ENCODE data around the gene CBFA2T3. TPM values are rescaled to one million over a fixed set of nuclear protein-coding genes. Genes with fewer than 3 reads are reported as not detected.

CBFA2T3 gene
- polyA plus RNA-seq, 3 donors: 5.3 to 32.2 (median 6.2) TPM

DNA sequence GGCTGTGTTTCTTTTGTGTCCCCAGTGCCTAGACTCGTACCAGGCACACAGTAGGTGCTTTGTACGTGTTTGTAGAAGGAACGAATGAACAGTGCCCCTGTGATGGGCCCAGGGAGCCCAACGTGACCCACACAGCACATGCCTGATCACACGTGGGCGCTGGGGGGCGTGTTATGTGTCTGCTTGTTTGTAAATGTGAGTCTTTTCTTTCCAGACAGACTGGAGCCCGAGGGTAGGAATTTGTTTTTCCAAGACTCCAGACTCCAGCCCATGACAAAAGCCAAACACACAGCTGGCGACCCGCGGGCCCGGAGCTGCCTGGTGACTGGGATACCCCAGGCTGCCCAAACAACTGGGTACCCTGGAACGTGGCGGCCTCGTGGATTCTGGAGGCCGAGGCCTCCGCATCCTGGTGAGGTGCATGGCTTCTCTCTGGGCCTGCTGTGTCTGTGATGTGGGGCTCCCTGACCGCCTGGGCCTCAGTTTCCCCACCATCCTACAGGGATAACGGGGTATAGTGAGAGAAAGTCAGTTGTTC is 14.9 kb upstream of the CBFA2T3 start:
- TF ChIP-seq, protein P1, sequence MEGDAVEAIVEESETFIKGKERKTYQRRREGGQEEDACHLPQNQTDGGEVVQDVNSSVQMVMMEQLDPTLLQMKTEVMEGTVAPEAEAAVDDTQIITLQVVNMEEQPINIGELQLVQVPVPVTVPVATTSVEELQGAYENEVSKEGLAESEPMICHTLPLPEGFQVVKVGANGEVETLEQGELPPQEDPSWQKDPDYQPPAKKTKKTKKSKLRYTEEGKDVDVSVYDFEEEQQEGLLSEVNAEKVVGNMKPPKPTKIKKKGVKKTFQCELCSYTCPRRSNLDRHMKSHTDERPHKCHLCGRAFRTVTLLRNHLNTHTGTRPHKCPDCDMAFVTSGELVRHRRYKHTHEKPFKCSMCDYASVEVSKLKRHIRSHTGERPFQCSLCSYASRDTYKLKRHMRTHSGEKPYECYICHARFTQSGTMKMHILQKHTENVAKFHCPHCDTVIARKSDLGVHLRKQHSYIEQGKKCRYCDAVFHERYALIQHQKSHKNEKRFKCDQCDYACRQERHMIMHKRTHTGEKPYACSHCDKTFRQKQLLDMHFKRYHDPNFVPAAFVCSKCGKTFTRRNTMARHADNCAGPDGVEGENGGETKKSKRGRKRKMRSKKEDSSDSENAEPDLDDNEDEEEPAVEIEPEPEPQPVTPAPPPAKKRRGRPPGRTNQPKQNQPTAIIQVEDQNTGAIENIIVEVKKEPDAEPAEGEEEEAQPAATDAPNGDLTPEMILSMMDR (IDR thresholded peaks at IDR 0.05): no peak
- peaks cover 0 to 2% of the 10 kb centered on the region in 2 donors for H3K27me3 ChIP-seq (ENCODE audit: control insufficient read depth in 2 of 2, insufficient read depth in 2 of 2, low read length in 2 of 2)
- H3K36me3 Mint-ChIP-seq: no peaks in the 10 kb centered on the region
- H3K36me3 ChIP-seq (replicated peaks in 1 of 2; ENCODE audit: control insufficient read depth in 1 of 2, insufficient read depth in 2 of 2, low read length in 2 of 2): no peaks in the 10 kb centered on the region
- H3K4me1 ChIP-seq (ENCODE audit: control insufficient read depth in 1 of 2, insufficient read depth in 2 of 2, low read length in 2 of 2): peaks cover 25 to 35% of the 10 kb centered on the region in 2 donors
- no peak overlapping the region for H3K9ac ChIP-seq (ENCODE audit: insufficient read depth, low read length, poor library complexity, severe bottlenecking)
- H3K27ac Mint-ChIP-seq: no peak overlapping the region
- DNase-seq: no peak
- no peaks in the 10 kb centered on the region for H4K20me1 ChIP-seq (ENCODE audit: insufficient read depth, low read length)
- no peak overlapping the region for H3K4me3 ChIP-seq (replicated peaks in 1 of 3; ENCODE audit: low read depth in 2 of 3, low read length in 3 of 3)
- H3K27ac ChIP-seq (ENCODE audit: low read depth in 1 of 2, low read length in 2 of 2): no peak overlapping the region
- H3K9me3 ChIP-seq (replicated peaks in 1 of 2; ENCODE audit: control insufficient read depth in 1 of 2, insufficient read depth in 1 of 2, low read length in 2 of 2): peaks cover under 1 to 12% of the 10 kb centered on the region in 2 donors
- H3K4me3 Mint-ChIP-seq: no peak overlapping the region
- intact Hi-C loops (cut with micrococcal nuclease): no loop called here
- H3K27me3 Mint-ChIP-seq (ENCODE audit: low read depth in 3 of 3): peaks cover 6 to 13% (median 10%) of the 10 kb centered on the region in 3 donors
- H2AFZ ChIP-seq (ENCODE audit: insufficient read depth, low read depth, low read length, poor library complexity, severe bottlenecking): no peak overlapping the region
- peaks cover 24% of the 10 kb centered on the region for H3K4me1 Mint-ChIP-seq
- H3K79me2 ChIP-seq (ENCODE audit: insufficient read depth, low read length): no peaks in the 10 kb centered on the region
- no peak overlapping the region for H3K4me2 ChIP-seq (replicated peaks; ENCODE audit: extremely low read depth, low read length, poor library complexity, severe bottlenecking)
- peaks cover 0 to 8% (median 4%) of the 10 kb centered on the region in 7 donors for H3K9me3 Mint-ChIP-seq
- WGBS (ENCODE audit: insufficient coverage): 93% methylated on average over 13 of the region's 19 CpGs

DNA sequence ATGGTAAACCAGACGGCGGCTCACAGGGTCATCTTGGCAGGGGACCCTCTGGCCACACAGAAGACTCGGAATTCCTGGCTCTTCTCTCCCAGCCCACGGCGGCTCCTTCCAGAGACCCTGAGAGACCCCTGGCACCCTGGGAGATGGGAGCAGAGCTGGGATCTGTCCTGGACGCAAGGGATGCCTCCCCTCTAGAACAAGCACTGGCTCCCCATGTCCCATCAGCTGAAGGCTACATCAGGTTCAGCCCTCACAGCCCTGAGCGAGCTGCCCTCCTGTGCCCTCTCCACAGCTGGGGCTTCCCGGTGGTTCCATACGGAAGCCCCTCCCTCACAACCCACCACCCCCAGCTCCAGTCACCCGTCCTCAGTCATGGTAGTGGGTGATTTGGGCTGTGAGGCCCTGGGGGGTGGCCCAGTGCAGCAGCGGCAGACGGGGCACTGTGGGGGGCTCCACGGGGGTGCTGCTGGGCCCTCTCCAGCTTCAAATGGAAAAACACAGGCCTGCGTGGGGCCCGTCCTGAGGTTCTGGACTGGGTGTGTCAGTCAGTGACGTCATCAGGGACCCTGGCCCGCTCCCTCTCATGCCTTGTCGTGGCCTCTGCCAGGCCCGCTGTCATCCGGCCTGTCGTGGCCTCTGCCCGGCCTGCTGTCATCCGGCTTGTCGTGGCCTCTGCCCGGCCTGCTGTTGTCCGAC is 13.0 kb upstream of the CBFA2T3 start:
- H3K4me3 ChIP-seq (replicated peaks in 1 of 3; ENCODE audit: low read depth in 2 of 3, low read length in 3 of 3): no peak overlapping the region
- H3K4me2 ChIP-seq (replicated peaks; ENCODE audit: extremely low read depth, low read length, poor library complexity, severe bottlenecking): no peak overlapping the region
- H3K9ac ChIP-seq (ENCODE audit: insufficient read depth, low read length, poor library complexity, severe bottlenecking): no peak overlapping the region
- 94% methylated on average over 17 of the region's 26 CpGs for WGBS (ENCODE audit: insufficient coverage)
- H3K4me1 ChIP-seq (ENCODE audit: control insufficient read depth in 1 of 2, insufficient read depth in 2 of 2, low read length in 2 of 2): peaks cover 25 to 34% of the 10 kb centered on the region in 2 donors
- intact Hi-C loops (cut with micrococcal nuclease): no loop called here
- H3K9me3 ChIP-seq (replicated peaks in 1 of 2; ENCODE audit: control insufficient read depth in 1 of 2, insufficient read depth in 1 of 2, low read length in 2 of 2): peaks cover 0 to under 1% of the 10 kb centered on the region in 2 donors
- Mint-ChIP-seq H3K9me3 (peaks cover 0 to 2% (median 0%) of the 10 kb centered on the region in 7 donors), H3K36me3 (no peaks in the 10 kb centered on the region), H3K4me1 (peaks cover 24% of the 10 kb centered on the region), H3K4me3 (no peak overlapping the region), H3K27ac (peak overlapping the region in 1 of 7 donors; percentile 54), H3K27me3 (ENCODE audit: low read depth in 3 of 3) (peaks cover 9 to 15% (median 9%) of the 10 kb centered on the region in 3 donors)
- no peak overlapping the region for H3K27ac ChIP-seq (ENCODE audit: low read depth in 1 of 2, low read length in 2 of 2)
- H4K20me1 ChIP-seq (ENCODE audit: insufficient read depth, low read length): no peaks in the 10 kb centered on the region
- no peaks in the 10 kb centered on the region for H3K27me3 ChIP-seq (ENCODE audit: control insufficient read depth in 2 of 2, insufficient read depth in 2 of 2, low read length in 2 of 2)
- no peak overlapping the region for H2AFZ ChIP-seq (ENCODE audit: insufficient read depth, low read depth, low read length, poor library complexity, severe bottlenecking)
- no peaks in the 10 kb centered on the region for H3K79me2 ChIP-seq (ENCODE audit: insufficient read depth, low read length)
- TF ChIP-seq, protein P1 (IDR thresholded peaks at IDR 0.05): no peak
- DNase-seq: no peak
- H3K36me3 ChIP-seq (replicated peaks in 1 of 2; ENCODE audit: control insufficient read depth in 1 of 2, insufficient read depth in 2 of 2, low read length in 2 of 2): no peaks in the 10 kb centered on the region

All from CD14-positive monocyte (primary cell).